ENCODE data around the gene TOP2A.

GRCh38 chr17:40373999-40374398 lies 43.7 kb downstream of the TOP2A start:
- no peak for TF ChIP-seq POLR2AphosphoS5 (IDR thresholded peaks at IDR 0.05; ENCODE audit: low read depth, low read length)
- TF ChIP-seq POLR2A (IDR thresholded peaks at IDR 0.05; ENCODE audit: low read depth, low read length) = no peak
- TF ChIP-seq TAF1 (IDR thresholded peaks at IDR 0.05; ENCODE audit: low read depth, low read length) = no peak
- TF ChIP-seq SPI1 (IDR thresholded peaks at IDR 0.05; ENCODE audit: low read depth, low read length) = no peak
